Right lung (tissue), 5 donors: ENCODE data around the gene SS18. TPM values are rescaled to one million over a fixed set of nuclear protein-coding genes. Genes with fewer than 3 reads are reported as not detected.

ENCODE experiments used
- DNase-seq, 2 donors: peaks; one replicate each; pipeline ENCODE4 v3.0.0-alpha.2; 2013
- polyA plus RNA-seq, 5 donors: library from polyadenylated mRNA; unstranded; fragments of 120-200 nt; gene quantifications; one replicate each; pipeline versions ENCODE4 v1.2.1 to v1.2.3, GENCODE V29; 2013; ENCODE audit warnings: inconsistent platforms in 1 of 5, low replicate concordance in 1 of 5; ENCODE audit not compliant: insufficient read length in 5 of 5, insufficient read depth in 1 of 5

Gene SS18
- polyA plus RNA-seq, 5 donors, result 72.5 to 117 (median 96.5) TPM

GRCh38 chr18:26003817-26004216 is 86.6 kb downstream of the SS18 start:
- DNase-seq, result no peak

GRCh38 chr18:26003356-26003755 is 87.1 kb downstream of the SS18 start:
- DNase-seq, result no peak

- DNase-seq, result no peak
These were observed 88.0 kb downstream of the SS18 start for GRCh38 chr18:26002375-26002910.

GRCh38 chr18:25998461-25998860 is 92.0 kb downstream of the SS18 start:
- no peak for DNase-seq

GRCh38 chr18:25992566-25992965 is 97.8 kb downstream of the SS18 start:
- no peak for DNase-seq

- DNase-seq, result no peak
These were observed 99.9 kb downstream of the SS18 start for GRCh38 chr18:25990473-25990872.

GRCh38 chr18:25985707-25986394 is 104.6 kb downstream of the SS18 start:
- no peak for DNase-seq

- no peak for DNase-seq
These were observed 106.7 kb downstream of the SS18 start for GRCh38 chr18:25983730-25984129.

- DNase-seq, result no peak
These were observed 107.5 kb downstream of the SS18 start for GRCh38 chr18:25982961-25983360.

GRCh38 chr18:25982153-25982552 is 108.3 kb downstream of the SS18 start:
- no peak for DNase-seq

GRCh38 chr18:25979369-25980040 is 110.9 kb downstream of the SS18 start:
- no peak for DNase-seq

- no peak for DNase-seq
These were observed 113.9 kb downstream of the SS18 start for GRCh38 chr18:25976554-25976953.

- no peak for DNase-seq
These were observed 115.8 kb downstream of the SS18 start for GRCh38 chr18:25974630-25975077.

Other genes with a start within 250 kb of the SS18 start
- not detected for gene PSMA8, start 43.3 kb upstream of the SS18 start, polyA plus RNA-seq
- gene TAF4B, start 135.8 kb upstream of the SS18 start, polyA plus RNA-seq, result 1 to 10 TPM; 3.0 to 4.8 (median 4.5) TPM